NK-92 (cell line): ENCODE results near the gene MAP3K7CL.

ENCODE experiments used
- DNase-seq: peaks from one replicate; lab custom pipeline; 2025; ENCODE audit not compliant: unreplicated experiment; lab: John Stamatoyannopoulos, UW

The MAP3K7CL gene, protein sequence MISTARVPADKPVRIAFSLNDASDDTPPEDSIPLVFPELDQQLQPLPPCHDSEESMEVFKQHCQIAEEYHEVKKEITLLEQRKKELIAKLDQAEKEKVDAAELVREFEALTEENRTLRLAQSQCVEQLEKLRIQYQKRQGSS

DNA sequence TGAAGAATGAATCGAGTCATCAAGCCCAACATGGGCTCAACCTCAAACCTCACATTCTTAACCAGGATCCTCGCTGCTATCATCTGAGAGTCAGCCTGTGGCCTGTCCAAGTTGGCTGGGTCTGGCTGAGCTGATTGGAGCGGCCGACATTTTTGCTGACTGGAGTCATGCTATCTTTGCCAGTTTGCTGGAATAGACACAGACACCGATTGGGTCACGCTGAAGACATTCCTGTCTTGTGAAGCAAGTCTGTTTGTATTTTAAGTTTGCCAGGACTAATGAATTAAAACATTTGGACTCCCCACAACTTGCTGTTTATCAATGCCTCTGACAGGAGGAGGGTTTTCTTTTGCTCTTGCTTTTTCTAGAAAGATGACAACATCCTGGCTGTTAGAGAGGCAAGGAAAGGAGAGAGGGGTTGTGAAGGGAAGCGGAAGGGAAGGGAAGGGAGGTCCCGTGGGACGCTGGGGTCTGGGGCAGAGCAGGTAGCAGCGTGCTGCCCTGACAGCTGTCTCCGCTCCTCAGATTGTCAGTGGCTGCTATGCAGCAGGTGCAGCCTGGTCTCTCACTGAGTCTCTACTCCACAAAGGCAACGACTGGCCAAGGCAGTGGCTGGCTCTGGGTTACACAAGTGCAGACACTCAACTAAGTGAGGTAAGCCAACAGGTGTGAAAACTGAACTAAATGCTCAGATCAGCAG lies at the start of gene MAP3K7CL:
MAP3K7CL (plus strand) TSS at position 375 of the 700 bp plus-strand sequence. CDS start 2,701 bp downstream, outside the sequence.
- DNase-seq: no peak

- no peak for DNase-seq
Observed at GRCh38 chr21:29082046-29082815, 48.2 kb upstream of the MAP3K7CL start.

DNA sequence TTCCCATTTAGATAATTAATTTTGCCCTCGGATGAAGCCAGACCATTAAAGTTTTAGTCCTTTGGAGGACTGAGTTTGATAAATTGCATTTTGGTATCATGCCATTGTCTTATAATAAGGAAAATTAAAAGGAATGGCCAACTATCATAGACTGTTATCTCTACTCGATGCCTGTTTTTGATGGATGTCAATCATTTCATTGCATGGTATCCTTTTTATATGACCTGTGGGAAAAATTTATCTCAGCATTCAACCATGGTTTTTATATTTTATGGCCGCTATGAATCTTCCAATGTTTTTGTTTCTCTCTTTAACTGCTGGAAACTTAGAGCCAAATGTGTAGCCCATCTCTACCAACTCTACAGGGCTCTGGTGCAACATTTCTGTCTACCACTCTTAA lies 47.1 kb upstream of the MAP3K7CL start:
- DNase-seq: no peak

DNA sequence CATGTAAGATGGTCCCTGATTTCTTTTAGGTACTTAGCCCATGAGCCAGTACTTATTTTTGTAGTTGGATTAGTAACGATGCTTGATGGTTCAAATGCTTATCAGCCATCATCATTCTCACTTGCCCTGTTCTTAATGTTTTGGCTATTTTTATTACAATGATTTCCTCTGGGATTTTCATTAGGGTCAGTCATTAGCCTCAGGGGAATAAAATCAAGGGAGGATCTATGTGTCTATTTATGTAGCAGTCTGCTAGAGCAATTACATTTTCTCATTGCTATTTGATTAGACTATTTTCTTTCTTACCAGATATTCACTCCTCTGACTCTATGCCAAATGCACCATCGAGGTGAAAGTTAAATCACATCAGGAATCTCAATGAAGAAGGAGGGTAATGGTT lies 46.1 kb upstream of the MAP3K7CL start:
- DNase-seq: no peak

GRCh38 chr21:29085106-29085752 lies 45.2 kb upstream of the MAP3K7CL start:
- no peak for DNase-seq

GRCh38 chr21:29091033-29091432 lies 39.4 kb upstream of the MAP3K7CL start:
- DNase-seq: no peak

GRCh38 chr21:29092102-29092959 lies 38.1 kb upstream of the MAP3K7CL start:
- no peak for DNase-seq

DNA sequence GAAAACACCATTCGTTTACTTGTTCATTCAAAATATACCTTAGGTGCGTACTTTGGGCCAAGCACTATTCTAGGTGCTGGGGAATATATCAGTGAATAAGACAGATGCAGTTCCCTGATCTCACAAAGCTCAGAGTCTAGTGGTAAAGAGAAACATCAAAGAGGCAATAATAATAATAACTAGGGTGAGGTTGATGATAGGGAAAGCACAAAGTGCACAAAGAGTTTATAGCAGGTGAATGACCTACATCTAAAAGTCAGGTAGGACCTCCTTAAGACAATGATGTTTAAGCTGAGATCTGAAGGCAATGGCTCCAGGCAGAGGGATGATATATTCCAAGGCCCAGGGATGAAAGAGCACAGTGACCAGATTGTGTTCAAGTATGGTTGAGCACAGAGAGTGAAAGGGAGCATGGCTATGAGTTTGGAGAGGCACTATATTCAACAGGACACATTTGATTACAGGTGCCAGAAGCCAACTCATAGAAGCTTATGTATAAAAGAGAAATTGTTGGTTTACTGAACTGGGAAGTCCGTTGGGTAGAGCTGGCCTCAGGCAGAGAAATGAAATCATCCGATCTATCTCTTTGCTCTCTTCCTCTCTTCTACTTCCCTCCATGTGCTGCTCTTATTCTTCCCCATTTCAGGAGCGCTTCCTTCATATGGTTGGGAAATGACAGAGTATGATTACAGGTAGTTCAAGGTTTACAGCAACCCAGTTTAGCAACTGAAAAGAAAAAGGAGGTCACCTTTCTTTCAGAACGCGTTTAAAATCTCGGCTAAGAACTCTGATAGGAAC lies 34.0 kb upstream of the MAP3K7CL start:
- no peak for DNase-seq

DNA sequence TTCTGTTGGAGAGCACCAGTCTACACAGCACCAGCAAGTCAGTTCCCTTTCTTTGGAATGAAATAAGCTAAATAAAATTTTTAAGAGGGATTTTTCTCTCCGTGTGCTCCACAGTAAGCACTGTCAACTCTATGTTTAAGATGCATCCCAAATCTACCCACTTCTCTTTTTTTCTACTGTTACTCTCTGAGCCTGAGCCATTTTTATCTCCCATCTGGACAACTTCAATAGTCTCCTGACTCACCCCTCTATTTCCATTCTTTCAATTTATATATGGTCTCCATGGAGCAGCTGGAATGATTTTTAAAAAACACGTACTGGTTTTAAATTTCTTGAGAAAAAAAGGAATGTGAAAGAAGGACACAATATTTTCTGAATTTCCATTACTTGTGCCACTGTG lies 32.3 kb upstream of the MAP3K7CL start:
- DNase-seq: no peak

DNA sequence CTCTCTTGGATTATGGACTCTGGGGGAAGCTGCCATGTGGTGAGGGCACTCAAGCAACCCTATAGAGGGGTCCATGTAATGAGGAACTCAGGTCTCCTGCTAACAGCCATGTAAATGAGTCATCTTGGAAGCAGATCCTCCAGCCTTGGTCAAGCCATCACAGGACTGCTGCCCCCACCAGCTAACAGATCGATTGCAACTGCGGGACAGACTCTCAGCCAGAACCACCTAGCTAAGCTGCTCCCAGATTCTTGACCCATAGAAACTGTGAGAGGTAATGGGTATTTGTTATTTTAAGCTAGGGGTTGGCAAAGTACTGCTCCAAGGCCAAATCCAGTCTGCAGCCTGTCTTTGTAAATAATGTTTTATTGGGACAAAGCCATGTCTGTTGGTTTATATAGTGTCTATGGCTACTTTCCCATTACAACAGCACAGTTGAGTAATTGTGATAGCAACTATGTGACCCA lies 27.6 kb upstream of the MAP3K7CL start:
- DNase-seq: no peak

- no peak for DNase-seq
Observed at GRCh38 chr21:29104239-29104708, 26.2 kb upstream of the MAP3K7CL start.

DNA sequence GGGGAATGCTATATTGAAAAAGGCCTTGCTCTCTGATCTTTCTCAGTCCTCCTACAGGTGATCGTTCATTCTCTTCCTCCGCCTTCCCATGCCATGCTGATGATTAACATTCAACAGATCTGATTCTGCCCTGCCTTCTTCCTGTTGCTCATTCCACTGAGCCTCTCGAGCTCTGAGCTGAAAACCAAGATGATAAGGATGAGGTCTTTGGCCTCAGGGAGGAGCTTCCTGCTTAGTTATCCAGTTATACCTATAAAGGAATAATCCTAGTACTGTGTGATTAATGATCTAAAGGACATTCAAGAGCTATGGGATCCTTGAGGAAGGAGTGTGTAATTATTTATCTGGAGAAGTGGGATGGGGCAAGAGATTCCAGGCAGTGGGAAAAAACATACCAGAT lies 25.2 kb upstream of the MAP3K7CL start:
- DNase-seq: no peak

- DNase-seq: no peak
Observed at GRCh38 chr21:29114765-29115500, 15.5 kb upstream of the MAP3K7CL start.

- DNase-seq: no peak
Observed at GRCh38 chr21:29115899-29116298, 14.5 kb upstream of the MAP3K7CL start.

GRCh38 chr21:29117372-29117955 lies 13.0 kb upstream of the MAP3K7CL start:
- no peak for DNase-seq

GRCh38 chr21:29121759-29122158 lies 8.7 kb upstream of the MAP3K7CL start:
- no peak for DNase-seq

- DNase-seq: no peak
Observed at GRCh38 chr21:29124645-29125044, 5.8 kb upstream of the MAP3K7CL start.

- no peak for DNase-seq
Observed at GRCh38 chr21:29125191-29125590, 5.3 kb upstream of the MAP3K7CL start.

DNA sequence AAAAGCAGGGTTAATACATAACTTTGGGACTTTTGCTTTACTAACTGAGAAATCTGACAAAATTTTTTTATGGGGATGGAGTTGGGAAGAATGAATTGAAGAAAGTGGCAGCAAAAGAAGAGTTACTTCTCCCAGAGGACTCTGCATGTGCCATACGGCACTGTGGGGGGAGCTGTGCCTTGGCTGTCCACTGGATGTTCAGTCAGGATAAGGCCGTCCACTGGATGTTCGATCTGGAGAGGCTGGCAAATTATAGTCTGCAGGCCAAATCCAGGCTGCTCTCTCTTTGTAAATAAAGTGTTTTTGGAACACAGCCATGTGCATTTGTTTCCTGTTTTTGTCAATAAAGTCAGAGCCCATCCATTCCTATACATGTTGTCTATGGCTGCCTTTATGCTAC lies 4.5 kb upstream of the MAP3K7CL start:
- no peak for DNase-seq
